ENCODE data around the gene TENM4.

GRCh38 chr11:79340535-79340934 is 100.3 kb downstream of the TENM4 start:
- TF ChIP-seq CTCF (IDR thresholded peaks at IDR 0.05; ENCODE audit: poor library complexity, severe bottlenecking) (no peak), POLR2AphosphoS5 (IDR thresholded peaks at IDR 0.05) (no peak), SMC3 (conservative IDR thresholded peaks at IDR 0.05; ENCODE audit: poor library complexity) (no peak), EZH2 (IDR thresholded peaks at IDR 0.05; ENCODE audit: borderline replicate concordance, insufficient read depth, low read length, poor library complexity, severe bottlenecking) (no peak), EP300 (conservative IDR thresholded peaks at IDR 0.05; ENCODE audit: poor library complexity, severe bottlenecking) (no peak), RAD21 (conservative IDR thresholded peaks at IDR 0.05) (no peak), MXI1 (conservative IDR thresholded peaks at IDR 0.05; ENCODE audit: poor library complexity, severe bottlenecking) (no peak)
